Neutrophil (primary cell): ENCODE data around the gene SASH1.

Experiments used
- H3K27ac ChIP-seq: fragments of 200-600 bp; sonication (generic); 2 replicates; pipeline ENCODE4 v1.5.1; 2016; ENCODE audit warnings: mild to moderate bottlenecking, moderate library complexity
- H3K27me3 ChIP-seq: fragments of 200-600 bp; sonication (generic); 2 replicates; pipeline ENCODE4 v1.6.0; 2016; ENCODE audit warnings: mild to moderate bottlenecking
- H3K36me3 ChIP-seq: fragments of 200-600 bp; sonication (generic); 2 replicates; pipeline ENCODE4 v1.5.1; 2017
- H3K4me1 ChIP-seq, 2 experiments: fragments of 200-600 bp in 1 of 2; sonication (generic) in 1 of 2; 1 replicate in 1 of 2; 2 replicates in 1 of 2; pipeline versions ENCODE4 v1.5.1 to v1.6.1; 2013 to 2016; ENCODE audit warnings: low read depth in 1 of 2, low read length in 1 of 2, mild to moderate bottlenecking in 1 of 2, moderate library complexity in 1 of 2; ENCODE audit not compliant: control insufficient read depth in 1 of 2, insufficient read depth in 1 of 2
- H3K4me3 ChIP-seq, 2 experiments: fragments of 200-600 bp in 1 of 2; sonication (generic) in 1 of 2; 1 replicate in 1 of 2; 2 replicates in 1 of 2; pipeline ENCODE4 v1.5.1; 2013 to 2016; ENCODE audit warnings: low read depth in 1 of 2, low read length in 1 of 2, mild to moderate bottlenecking in 1 of 2, moderate library complexity in 1 of 2
- H3K9me3 ChIP-seq: fragments of 200-600 bp; sonication (generic); 2 replicates; pipeline ENCODE4 v1.5.1; 2016
- CTCF ChIP-seq: fragments of 200-600 bp; sonication (generic); IDR thresholded peaks from 2 replicates; pipeline ENCODE4 v1.5.1; 2016; ENCODE audit warnings: antibody characterized with exemption

Gene SASH1

GRCh38 chr6:148548065-148548748, 205.6 kb downstream of the SASH1 start:
- Histone ChIP-seq H3K27ac (no peak overlapping the region), H3K36me3 (no peaks in the 10 kb centered on the region), H3K4me3 (no peak overlapping the region), H3K9me3 (no peaks in the 10 kb centered on the region), H3K4me1 (no peaks in the 10 kb centered on the region), H3K27me3 (peaks cover 31% of the 10 kb centered on the region)
- no peak for TF ChIP-seq CTCF

GRCh38 chr6:148548749-148549140, 206.1 kb downstream of the SASH1 start:
- Histone ChIP-seq H3K4me3 (no peak overlapping the region), H3K36me3 (no peaks in the 10 kb centered on the region), H3K4me1 (no peaks in the 10 kb centered on the region), H3K27ac (no peak overlapping the region), H3K9me3 (no peaks in the 10 kb centered on the region), H3K27me3 (peaks cover 31% of the 10 kb centered on the region)
- no peak for TF ChIP-seq CTCF

- Histone ChIP-seq H3K4me1 (no peaks in the 10 kb centered on the region), H3K27me3 (peaks cover 31% of the 10 kb centered on the region), H3K4me3 (no peak overlapping the region), H3K9me3 (no peaks in the 10 kb centered on the region), H3K27ac (no peak overlapping the region), H3K36me3 (no peaks in the 10 kb centered on the region)
- TF ChIP-seq CTCF: no peak
Measured at GRCh38 chr6:148550569-148550968, 207.9 kb downstream of the SASH1 start.

- Histone ChIP-seq H3K9me3 (no peaks in the 10 kb centered on the region), H3K27ac (no peak overlapping the region), H3K4me1 (no peaks in the 10 kb centered on the region), H3K27me3 (peaks cover 32% of the 10 kb centered on the region), H3K36me3 (no peaks in the 10 kb centered on the region), H3K4me3 (no peak overlapping the region)
- no peak for TF ChIP-seq CTCF
Measured at GRCh38 chr6:148551226-148551625, 208.6 kb downstream of the SASH1 start.

- H3K9me3 ChIP-seq: no peaks in the 10 kb centered on the region
- no peak for TF ChIP-seq CTCF
- no peak overlapping the region for H3K27ac ChIP-seq
- peaks cover 60% of the 10 kb centered on the region for H3K27me3 ChIP-seq
- H3K4me3 ChIP-seq: no peak overlapping the region
- no peaks in the 10 kb centered on the region for H3K36me3 ChIP-seq
- peaks cover 0 to 5% of the 10 kb centered on the region in 2 experiments for H3K4me1 ChIP-seq
Measured at GRCh38 chr6:148556410-148556809, 213.8 kb downstream of the SASH1 start.
